Hematopoietic multipotent progenitor cell treated with erythropoietin and hydrocortisone succinate and interleukin-3 and kit ligand, for 17 days (in vitro differentiated cells): ENCODE results near the gene HAGH.

Experiments
- DNase-seq: peaks from one replicate; pipeline ENCODE4 v3.0.0-alpha.2; 2015; ENCODE audit warnings: low spot score

The HAGH gene

DNA sequence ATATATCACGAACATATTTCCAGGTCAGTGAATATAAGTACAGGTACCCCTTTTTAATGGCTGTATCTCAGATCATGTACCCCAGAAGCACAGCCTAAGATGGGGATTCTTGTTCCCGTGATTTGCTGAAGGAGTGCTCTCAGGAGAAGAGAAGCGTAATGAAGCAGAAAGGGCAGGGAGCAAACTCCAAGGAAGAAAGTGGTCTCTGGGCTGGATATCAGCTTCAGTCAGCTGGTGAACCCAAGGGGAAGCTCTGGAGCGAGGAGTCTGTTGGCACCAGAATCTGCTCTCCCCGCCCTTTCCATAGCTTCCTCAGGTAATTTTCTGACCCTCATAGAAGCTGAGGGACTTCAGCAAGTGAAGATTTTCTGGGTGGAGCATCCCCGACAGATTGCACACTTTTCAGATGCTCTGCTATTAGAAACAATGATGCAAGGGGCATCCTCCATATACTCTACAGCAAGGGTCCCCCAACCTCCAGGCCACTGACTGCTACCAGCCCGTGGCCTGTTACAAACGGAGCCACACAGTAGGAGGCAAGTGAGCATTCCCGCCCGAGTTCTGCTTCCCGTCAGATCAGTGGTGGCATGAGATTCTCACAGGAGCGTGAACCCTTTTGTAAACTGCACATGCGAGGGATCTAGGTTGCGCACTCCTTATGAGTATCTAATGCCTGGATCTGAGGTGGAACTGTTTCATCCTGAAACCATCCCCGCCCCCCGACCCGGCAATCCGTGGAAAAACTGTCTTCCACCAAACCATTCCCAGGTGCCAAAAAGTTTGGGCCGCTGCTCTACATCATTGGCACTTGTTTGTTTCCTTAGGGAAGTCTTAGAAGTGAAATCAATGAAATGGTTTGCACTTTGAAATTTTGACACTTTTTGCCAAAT is 4.8 kb upstream of the HAGH start:
- DNase-seq = no peak

- peak; percentile 31 for DNase-seq
Measured at GRCh38 chr16:1830213-1830612, 3.6 kb upstream of the HAGH start.

GRCh38 chr16:1828645-1829410 is 2.2 kb upstream of the HAGH start:
- peak; percentile 44 for DNase-seq

GRCh38 chr16:1825864-1826690 is 548 bp downstream of the HAGH start:
- DNase-seq = peak; percentile 81

DNA sequence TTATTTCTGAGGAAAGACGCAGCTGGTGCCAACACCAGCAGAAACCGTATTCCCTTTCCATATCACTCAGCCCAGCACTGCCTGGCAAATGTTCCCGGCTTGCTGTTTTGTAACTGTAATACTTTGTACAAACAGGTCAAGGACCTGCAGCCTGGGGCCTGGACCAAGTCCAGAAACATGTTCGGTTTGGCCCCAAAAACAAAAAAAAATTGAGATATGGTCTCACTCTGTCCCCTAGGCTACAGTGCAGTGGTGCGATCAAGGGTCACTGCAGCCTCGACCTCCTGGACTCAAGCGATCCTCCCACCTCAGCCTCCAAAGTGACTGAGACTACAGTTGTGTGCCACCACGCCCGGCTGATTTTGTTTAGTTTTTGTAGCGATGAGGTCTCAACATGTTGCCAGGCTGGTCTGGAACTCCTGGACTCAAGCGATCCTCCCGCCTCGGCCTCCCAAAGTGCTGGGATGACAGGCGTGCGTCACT is 1.2 kb downstream of the HAGH start:
- DNase-seq = peak; percentile 19

DNA sequence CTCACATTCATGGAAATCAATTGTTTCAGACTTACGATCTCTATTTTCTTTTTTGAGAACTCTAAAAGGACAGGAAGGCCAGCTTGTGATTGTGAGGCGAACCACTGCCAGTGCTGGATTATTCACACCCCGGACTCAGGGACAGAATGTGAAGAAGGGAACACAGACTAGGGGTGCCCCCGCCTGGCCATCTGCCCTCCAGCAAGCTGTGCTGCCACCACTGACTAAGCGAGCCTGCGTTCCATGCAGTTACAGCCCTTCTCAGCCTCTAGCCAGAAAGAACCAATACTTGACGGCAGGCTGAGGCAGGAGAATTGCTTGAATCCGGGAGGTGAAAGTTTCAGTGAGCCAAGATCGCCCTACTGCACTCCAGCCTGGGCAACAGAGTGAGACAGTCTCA is 2.8 kb downstream of the HAGH start:
- peak; percentile 87 for DNase-seq

DNA sequence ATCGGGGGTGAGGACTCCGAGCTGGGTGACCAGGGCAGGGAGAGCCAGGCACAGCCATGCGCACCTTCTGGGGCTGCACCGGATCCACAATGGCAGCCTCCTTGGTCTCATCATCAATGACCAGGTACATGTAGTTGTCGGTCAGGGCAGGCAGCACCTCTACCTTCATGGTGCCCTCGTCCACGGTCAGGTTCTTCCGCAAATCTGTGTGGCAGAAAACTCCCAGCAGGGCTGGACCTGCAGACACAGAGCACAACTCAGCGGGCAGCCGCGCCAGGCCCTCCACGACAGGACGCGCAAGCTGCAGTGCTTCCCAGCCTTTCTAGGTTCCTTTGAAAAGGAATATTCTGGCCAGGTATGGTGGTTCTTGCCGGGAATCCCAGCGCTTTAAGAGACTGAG is 3.8 kb downstream of the HAGH start:
- no peak for DNase-seq

DNA sequence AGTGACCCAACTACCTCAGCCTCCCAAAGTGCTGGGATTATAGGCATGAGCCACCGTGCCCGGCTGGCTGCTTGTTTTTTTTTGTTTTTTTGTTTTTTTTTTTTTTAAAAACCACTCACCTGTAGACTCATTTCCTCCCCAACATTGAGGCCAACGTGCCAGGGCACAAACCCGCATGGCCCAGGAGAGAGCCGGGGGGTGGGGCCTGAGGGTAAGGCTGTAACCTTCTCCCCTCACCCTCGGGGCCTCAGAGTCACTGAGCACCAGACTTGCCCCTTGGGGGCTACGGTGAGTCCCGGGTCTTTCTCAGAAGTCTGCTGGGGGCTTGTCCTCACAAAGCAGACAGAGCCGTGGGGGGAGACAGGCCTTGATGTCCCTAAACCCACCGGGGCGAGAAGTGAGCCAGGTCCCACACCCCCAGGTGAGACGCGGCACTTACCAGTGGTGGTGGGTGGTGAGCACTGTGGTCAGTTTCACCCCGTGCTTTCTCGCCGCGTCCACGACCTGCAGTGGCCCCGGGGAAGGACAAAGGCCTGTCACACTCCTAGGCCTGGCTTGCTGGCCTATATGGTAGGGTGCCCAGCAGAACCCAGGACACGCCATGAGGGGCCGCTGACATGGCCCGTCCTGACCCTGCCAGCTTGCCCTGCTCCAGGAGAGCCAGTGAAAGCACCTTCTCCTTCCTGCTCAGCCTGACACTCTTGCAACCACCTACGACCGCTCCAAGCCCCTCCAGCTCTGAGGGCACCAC is 4.6 kb downstream of the HAGH start:
- DNase-seq = no peak

DNA sequence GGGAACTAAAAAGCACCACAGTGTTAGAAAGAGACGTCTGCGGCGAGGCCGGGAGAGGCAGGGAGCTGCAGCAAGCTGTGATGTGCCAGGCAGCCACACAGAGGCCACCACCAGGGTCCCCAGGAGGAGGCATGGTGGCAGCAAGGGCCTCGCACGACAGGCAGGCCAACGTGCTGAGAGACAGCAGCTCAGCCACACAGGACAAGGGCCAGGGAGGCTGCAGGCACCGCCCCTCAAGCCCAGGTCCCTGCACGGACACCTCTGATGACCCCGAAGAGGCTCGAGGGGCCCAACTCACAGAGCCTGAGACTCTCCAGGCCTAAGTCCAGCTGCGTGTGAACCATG is 5.7 kb downstream of the HAGH start:
- no peak for DNase-seq

DNA sequence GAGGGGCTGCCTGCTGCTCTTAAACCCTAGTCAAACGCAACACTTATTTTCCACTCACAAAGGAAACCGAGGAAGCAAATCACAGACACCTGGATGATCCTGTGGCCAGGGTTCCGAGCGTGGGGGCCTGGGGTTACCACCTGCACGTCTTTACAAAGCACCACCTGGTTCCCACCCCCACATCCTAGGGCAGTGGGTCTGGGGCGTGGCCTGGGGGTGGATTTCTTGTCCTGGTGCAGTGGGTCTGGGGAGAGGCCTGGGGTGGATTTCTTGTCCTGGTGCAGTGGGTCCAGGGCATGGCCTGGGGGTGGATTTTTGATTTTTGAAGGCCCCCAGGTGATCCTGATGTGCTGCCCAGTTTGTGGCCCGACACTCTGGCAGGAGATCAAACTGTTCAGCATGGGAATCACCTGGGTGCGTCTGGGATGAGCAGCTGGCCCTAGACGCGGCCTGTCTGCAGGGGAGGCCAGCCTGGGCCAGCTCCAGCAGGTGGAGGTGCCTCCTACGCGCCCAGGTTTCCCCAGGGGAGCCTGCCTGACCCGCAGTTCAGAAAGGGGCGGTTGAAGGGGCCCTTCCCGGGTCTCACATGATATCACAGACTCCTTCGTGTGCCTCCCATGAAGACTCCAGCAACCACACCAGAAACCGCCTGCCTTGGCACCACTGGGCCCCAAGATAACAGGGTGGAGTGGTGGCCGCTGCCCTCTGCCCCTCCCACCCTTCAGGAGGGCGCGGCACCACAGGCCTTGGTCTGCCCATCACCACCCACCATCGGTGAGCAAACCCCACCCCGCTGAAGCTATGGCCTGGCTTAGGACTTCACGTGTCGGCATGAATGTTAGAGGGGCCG is 6.3 kb downstream of the HAGH start:
- peak; percentile 90 for DNase-seq

DNA sequence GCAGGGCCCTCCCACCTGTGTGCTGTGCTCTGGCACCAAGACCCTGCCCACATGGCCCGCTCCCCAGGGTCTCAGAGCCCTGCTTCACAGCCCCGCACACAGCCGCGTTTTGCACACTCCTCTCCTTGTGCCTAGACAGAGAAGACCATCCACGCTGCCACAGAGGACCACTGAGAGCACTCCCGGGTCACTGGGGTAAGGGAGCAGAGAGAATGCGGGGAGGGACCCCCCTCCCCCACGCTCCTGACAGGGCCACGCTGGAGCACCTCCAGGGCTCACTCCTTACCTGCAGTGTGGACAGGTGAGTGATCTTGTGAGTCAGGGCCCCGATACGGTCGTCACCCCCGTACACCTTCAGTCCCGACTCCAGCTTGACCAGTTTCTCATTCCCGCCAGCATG is 7.0 kb downstream of the HAGH start:
- DNase-seq = no peak

DNA sequence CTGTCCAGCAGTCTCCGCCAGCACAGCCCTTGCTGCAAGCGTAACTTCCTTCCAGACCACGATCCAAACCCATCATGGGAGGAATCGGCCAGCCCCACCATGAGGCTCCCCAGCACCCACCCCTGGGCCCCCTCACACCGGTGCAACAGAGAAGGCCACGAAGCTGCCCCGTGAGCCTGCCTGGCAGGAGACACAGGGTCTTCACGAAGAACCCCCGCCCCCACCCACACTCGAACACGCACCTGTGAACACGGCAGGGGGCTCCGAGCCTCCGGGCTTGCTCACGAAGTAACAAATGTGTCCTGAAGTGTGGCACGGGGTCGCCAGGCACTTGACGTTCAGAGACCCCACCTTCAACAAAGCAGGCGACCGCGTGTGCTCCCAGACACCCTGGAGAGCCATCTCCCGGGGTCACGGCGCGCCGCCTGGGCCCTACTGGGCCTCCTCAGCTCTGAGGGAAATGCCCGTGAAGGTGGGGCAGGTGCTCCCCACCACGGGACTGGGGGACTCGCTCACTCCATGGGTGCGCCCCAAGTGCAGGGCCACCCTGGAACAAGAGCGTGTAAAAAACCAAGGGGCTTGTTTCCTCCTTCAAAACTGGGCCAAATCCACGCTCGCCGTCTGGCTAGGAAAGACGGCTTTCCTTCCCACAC is 7.6 kb downstream of the HAGH start:
- no peak for DNase-seq

DNA sequence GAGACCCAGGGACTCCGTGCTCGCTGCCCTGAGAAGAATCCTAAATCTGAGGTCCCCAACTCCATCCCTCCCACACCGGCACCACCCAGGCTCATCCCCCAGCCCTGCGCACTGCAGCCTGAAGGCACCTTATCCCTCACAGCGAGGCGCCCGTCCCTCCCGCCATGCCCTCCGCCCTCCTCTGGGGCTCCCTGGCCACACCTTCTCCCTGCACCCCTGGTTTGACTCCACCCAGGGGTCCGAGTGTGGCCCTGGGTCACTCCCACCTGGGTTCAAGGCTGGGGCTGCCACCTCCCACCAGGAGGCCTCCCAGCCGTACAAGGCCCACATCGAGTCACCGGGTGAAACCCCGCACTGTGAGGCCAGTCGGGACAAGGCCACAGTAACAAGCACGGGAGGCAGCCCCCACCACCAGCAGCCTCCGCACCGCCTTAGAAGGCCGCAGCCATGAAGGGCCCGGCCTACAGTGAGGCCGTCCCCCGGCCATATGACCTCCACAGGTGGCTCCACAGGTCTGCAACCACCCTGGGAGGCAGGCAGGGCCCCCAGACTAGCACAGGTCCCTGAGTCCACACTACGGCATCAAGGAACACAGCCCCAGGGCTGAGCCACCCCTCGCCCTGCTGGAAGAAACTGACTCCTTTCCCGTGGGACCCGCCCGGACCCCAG is 8.3 kb downstream of the HAGH start:
- DNase-seq = peak; percentile 43

DNA sequence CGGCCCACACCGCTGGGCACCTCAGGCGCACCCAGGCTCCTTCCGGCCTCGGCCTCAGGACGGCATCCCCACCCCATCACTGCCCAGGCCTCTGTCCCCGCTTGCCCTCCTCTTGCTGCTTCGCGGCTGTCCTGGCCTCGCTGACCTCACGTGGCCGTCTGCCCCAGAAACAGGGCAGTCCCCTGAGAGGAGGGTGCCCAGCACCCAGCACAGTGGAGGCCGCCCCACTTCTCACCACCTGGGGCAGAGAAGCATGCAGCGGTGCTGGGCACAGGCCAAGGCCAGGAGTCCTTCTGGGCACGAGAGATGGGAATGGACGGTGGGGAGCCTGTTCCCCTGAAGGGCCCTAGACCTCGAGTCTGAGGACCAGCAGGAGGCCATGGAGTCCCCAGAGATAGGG is 8.9 kb downstream of the HAGH start:
- DNase-seq = no peak

GRCh38 chr16:1817276-1817589 is 9.4 kb downstream of the HAGH start:
- no peak for DNase-seq

DNA sequence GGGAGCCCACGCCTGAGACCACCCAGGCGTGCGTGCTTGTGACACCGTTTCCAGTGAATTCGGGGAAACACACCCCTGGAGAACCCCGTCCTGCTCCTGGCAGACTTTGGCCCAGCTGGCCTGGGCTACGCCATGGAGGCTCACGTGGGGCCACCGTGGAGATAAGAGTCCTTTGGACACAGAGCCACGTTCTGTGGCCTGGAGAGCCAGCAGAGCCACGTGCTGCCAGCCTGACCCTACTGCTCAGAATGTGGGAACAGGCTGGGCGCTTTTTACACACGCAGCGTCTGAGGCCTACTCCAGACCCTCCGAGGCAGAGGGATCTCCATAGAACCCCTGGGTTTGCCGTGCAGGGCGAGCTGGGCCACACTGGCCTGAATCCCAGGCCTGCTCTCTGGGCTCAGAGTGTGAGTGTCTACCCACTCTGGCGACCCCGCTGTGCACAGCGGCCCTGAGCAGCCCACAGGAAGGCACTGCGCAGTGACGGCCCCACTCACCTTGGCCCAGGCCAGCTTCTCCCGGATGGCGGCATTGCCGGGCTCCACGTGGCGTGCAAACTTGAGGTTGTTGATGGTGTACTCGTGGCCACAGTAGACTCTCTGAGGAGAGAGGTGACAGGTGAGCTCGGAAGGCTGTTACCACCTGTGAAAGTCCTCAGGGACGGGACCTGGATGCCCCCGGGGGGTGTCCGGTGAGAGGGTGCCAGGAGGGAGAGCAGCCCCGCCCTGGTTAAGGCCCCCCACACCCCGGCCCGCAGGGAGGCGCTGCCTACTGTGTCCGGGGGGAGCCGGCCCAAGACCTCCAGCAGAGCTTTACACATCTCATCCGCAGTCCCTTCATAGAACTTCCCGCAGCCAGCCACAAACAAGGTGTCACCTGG is 10.0 kb downstream of the HAGH start:
- no peak for DNase-seq

GRCh38 chr16:1815461-1815860 is 11.2 kb downstream of the HAGH start:
- no peak for DNase-seq

GRCh38 chr16:1812732-1813163 is 13.9 kb downstream of the HAGH start:
- DNase-seq = peak; percentile 88

- DNase-seq = no peak
Measured at GRCh38 chr16:1810536-1810935, 16.1 kb downstream of the HAGH start.
